ENCODE results near the gene IL12RB1.

GRCh38 chr19:18065173-18065495, 21.6 kb downstream of the IL12RB1 start:
- TF ChIP-seq ZNF839 (CRISPR knock-in tag; IDR thresholded peaks at IDR 0.05; ENCODE audit: borderline replicate concordance): no peak
- no peak for TF ChIP-seq EED (CRISPR knock-in tag; IDR thresholded peaks at IDR 0.05)
- no peak for TF ChIP-seq PTBP1 (IDR thresholded peaks at IDR 0.05; ENCODE audit: low read depth, low read length, poor library complexity, severe bottlenecking)
- no peak for TF ChIP-seq KDM5B (CRISPR knock-in tag; IDR thresholded peaks at IDR 0.05; ENCODE audit: borderline replicate concordance)
- TF ChIP-seq POLR2AphosphoS5 (IDR thresholded peaks at IDR 0.05; ENCODE audit: low read depth, low read length): no peak
- no peak for TF ChIP-seq ZSCAN22 (CRISPR knock-in tag; IDR thresholded peaks at IDR 0.05)
- no peak for TF ChIP-seq ZNF530 (CRISPR knock-in tag; IDR thresholded peaks at IDR 0.05; ENCODE audit: low read depth)
- TF ChIP-seq SP2 (CRISPR knock-in tag; IDR thresholded peaks at IDR 0.05): no peak
- no peak for TF ChIP-seq SMARCC2 (IDR thresholded peaks at IDR 0.05)
- no peak for TF ChIP-seq RFX5 (IDR thresholded peaks at IDR 0.05; ENCODE audit: low read depth, low read length)
- no peak for TF ChIP-seq PBX2 (CRISPR knock-in tag; IDR thresholded peaks at IDR 0.05)
